ENCODE measurements around the gene IMPA2.

The IMPA2 gene

GRCh38 chr18:12029786-12030584 lies 48.7 kb downstream of the IMPA2 start:
- Histone ChIP-seq H3K4me3 (ENCODE audit: low read length) (no peak overlapping the region), H3K36me3 (ENCODE audit: control insufficient read depth, insufficient read depth, low read length) (peaks cover 11% of the 10 kb centered on the region), H3K9me3 (ENCODE audit: control insufficient read depth, low read length) (no peaks in the 10 kb centered on the region), H3K4me1 (ENCODE audit: control insufficient read depth, insufficient read depth, low read length) (no peaks in the 10 kb centered on the region), H3K9ac (ENCODE audit: low read length) (no peak overlapping the region), H3K27me3 (ENCODE audit: control insufficient read depth, insufficient read depth, low read length) (no peaks in the 10 kb centered on the region)

- Histone ChIP-seq H3K27me3 (ENCODE audit: control insufficient read depth, insufficient read depth, low read length) (no peaks in the 10 kb centered on the region), H3K9ac (ENCODE audit: low read length) (no peak overlapping the region), H3K4me3 (ENCODE audit: low read length) (no peak overlapping the region), H3K9me3 (ENCODE audit: control insufficient read depth, low read length) (no peaks in the 10 kb centered on the region), H3K36me3 (ENCODE audit: control insufficient read depth, insufficient read depth, low read length) (peaks cover 11% of the 10 kb centered on the region), H3K4me1 (ENCODE audit: control insufficient read depth, insufficient read depth, low read length) (no peaks in the 10 kb centered on the region)
These were observed 49.4 kb downstream of the IMPA2 start for GRCh38 chr18:12030670-12031069.

- Histone ChIP-seq H3K9me3 (ENCODE audit: control insufficient read depth, low read length) (no peaks in the 10 kb centered on the region), H3K27me3 (ENCODE audit: control insufficient read depth, insufficient read depth, low read length) (no peaks in the 10 kb centered on the region), H3K36me3 (ENCODE audit: control insufficient read depth, insufficient read depth, low read length) (peaks cover 11% of the 10 kb centered on the region), H3K4me3 (ENCODE audit: low read length) (no peak overlapping the region), H3K4me1 (ENCODE audit: control insufficient read depth, insufficient read depth, low read length) (no peaks in the 10 kb centered on the region), H3K9ac (ENCODE audit: low read length) (no peak overlapping the region)
These were observed 49.9 kb downstream of the IMPA2 start for GRCh38 chr18:12031181-12031580.

GRCh38 chr18:12031846-12032245 lies 50.5 kb downstream of the IMPA2 start:
- no peak overlapping the region for H3K4me3 ChIP-seq (ENCODE audit: low read length)

GRCh38 chr18:12032786-12033642 lies 51.7 kb downstream of the IMPA2 start:
- H3K4me1 ChIP-seq (ENCODE audit: control insufficient read depth, insufficient read depth, low read length) = peaks cover 1% of the 10 kb centered on the region
- no peak overlapping the region for H3K9ac ChIP-seq (ENCODE audit: low read length)
- no peaks in the 10 kb centered on the region for H3K27me3 ChIP-seq (ENCODE audit: control insufficient read depth, insufficient read depth, low read length)
- no peaks in the 10 kb centered on the region for H3K9me3 ChIP-seq (ENCODE audit: control insufficient read depth, low read length)
- no peak overlapping the region for H3K4me3 ChIP-seq (ENCODE audit: low read length)
- H3K36me3 ChIP-seq (ENCODE audit: control insufficient read depth, insufficient read depth, low read length) = peaks cover 9% of the 10 kb centered on the region

More at GRCh38 chr18:12031846-12032245, 50.5 kb downstream of the IMPA2 start:
- no peaks in the 10 kb centered on the region for H3K4me1 ChIP-seq (ENCODE audit: control insufficient read depth, insufficient read depth, low read length)
- H3K36me3 ChIP-seq (ENCODE audit: control insufficient read depth, insufficient read depth, low read length) = peaks cover 11% of the 10 kb centered on the region
- H3K9me3 ChIP-seq (ENCODE audit: control insufficient read depth, low read length) = no peaks in the 10 kb centered on the region
- no peak overlapping the region for H3K9ac ChIP-seq (ENCODE audit: low read length)
- H3K27me3 ChIP-seq (ENCODE audit: control insufficient read depth, insufficient read depth, low read length) = no peaks in the 10 kb centered on the region

- Histone ChIP-seq H3K9ac (ENCODE audit: low read length) (no peak overlapping the region), H3K27me3 (ENCODE audit: control insufficient read depth, insufficient read depth, low read length) (peaks cover 5% of the 10 kb centered on the region), H3K4me1 (ENCODE audit: control insufficient read depth, insufficient read depth, low read length) (peaks cover 7% of the 10 kb centered on the region), H3K4me3 (ENCODE audit: low read length) (no peak overlapping the region), H3K36me3 (ENCODE audit: control insufficient read depth, insufficient read depth, low read length) (peaks cover 6% of the 10 kb centered on the region), H3K9me3 (ENCODE audit: control insufficient read depth, low read length) (no peaks in the 10 kb centered on the region)
These were observed 52.3 kb downstream of the IMPA2 start for GRCh38 chr18:12033643-12034025.

GRCh38 chr18:12034241-12035100 lies 53.2 kb downstream of the IMPA2 start:
- Histone ChIP-seq H3K9me3 (ENCODE audit: control insufficient read depth, low read length) (no peaks in the 10 kb centered on the region), H3K4me3 (ENCODE audit: low read length) (no peak overlapping the region), H3K4me1 (ENCODE audit: control insufficient read depth, insufficient read depth, low read length) (peaks cover 9% of the 10 kb centered on the region), H3K36me3 (ENCODE audit: control insufficient read depth, insufficient read depth, low read length) (peaks cover 6% of the 10 kb centered on the region), H3K9ac (ENCODE audit: low read length) (no peak overlapping the region), H3K27me3 (ENCODE audit: control insufficient read depth, insufficient read depth, low read length) (peaks cover 5% of the 10 kb centered on the region)

- H3K36me3 ChIP-seq (ENCODE audit: control insufficient read depth, insufficient read depth, low read length) = peaks cover 5% of the 10 kb centered on the region
- H3K4me1 ChIP-seq (ENCODE audit: control insufficient read depth, insufficient read depth, low read length) = peaks cover 9% of the 10 kb centered on the region
These were observed 54.2 kb downstream of the IMPA2 start for GRCh38 chr18:12035481-12035880.

GRCh38 chr18:12036201-12036751 lies 55.0 kb downstream of the IMPA2 start:
- peaks cover 9% of the 10 kb centered on the region for H3K4me1 ChIP-seq (ENCODE audit: control insufficient read depth, insufficient read depth, low read length)
- H3K4me3 ChIP-seq (ENCODE audit: low read length) = no peak overlapping the region
- peaks cover 5% of the 10 kb centered on the region for H3K27me3 ChIP-seq (ENCODE audit: control insufficient read depth, insufficient read depth, low read length)
- H3K36me3 ChIP-seq (ENCODE audit: control insufficient read depth, insufficient read depth, low read length) = no peaks in the 10 kb centered on the region
- no peak overlapping the region for H3K9ac ChIP-seq (ENCODE audit: low read length)
- no peaks in the 10 kb centered on the region for H3K9me3 ChIP-seq (ENCODE audit: control insufficient read depth, low read length)

More at GRCh38 chr18:12035481-12035880, 54.2 kb downstream of the IMPA2 start:
- Histone ChIP-seq H3K27me3 (ENCODE audit: control insufficient read depth, insufficient read depth, low read length) (peaks cover 5% of the 10 kb centered on the region), H3K9ac (ENCODE audit: low read length) (no peak overlapping the region), H3K4me3 (ENCODE audit: low read length) (no peak overlapping the region), H3K9me3 (ENCODE audit: control insufficient read depth, low read length) (no peaks in the 10 kb centered on the region)

GRCh38 chr18:12038082-12038638 lies 56.9 kb downstream of the IMPA2 start:
- H3K4me3 ChIP-seq (ENCODE audit: low read length) = peak overlapping the region; percentile 37
- H3K36me3 ChIP-seq (ENCODE audit: control insufficient read depth, insufficient read depth, low read length) = no peaks in the 10 kb centered on the region
- H3K4me1 ChIP-seq (ENCODE audit: control insufficient read depth, insufficient read depth, low read length) = peaks cover 9% of the 10 kb centered on the region
- H3K9me3 ChIP-seq (ENCODE audit: control insufficient read depth, low read length) = no peaks in the 10 kb centered on the region
- peaks cover 5% of the 10 kb centered on the region for H3K27me3 ChIP-seq (ENCODE audit: control insufficient read depth, insufficient read depth, low read length)
- H3K9ac ChIP-seq (ENCODE audit: low read length) = peak overlapping the region; percentile 64
